Right ventricle myocardium inferior (tissue), 1 donor: Measurements from ENCODE around the gene C14orf132. TPM values are rescaled to one million over a fixed set of nuclear protein-coding genes. Genes with fewer than 3 reads are reported as not detected.

Experiments
- ATAC-seq: fragments of 200-7000 bp; cut with Tn5 transposase; one replicate; pipeline ENCODE4 v1.9.1; 2020; ENCODE audit warnings: mild to moderate bottlenecking, moderate library complexity
- DNase-seq: peaks from one replicate; pipeline ENCODE4 v3.0.0; 2021; ENCODE audit errors: missing footprints
- intact Hi-C: fragments of 100-400 bp; cut with DNase I; formaldehyde crosslinking; loops from one replicate; pipeline ENCODE4 v1.11.0; 2022
- total RNA-seq: library from RNA; stranded (reverse); fragmentation: NEBNext Ultra II Directional; extraction: Animal tissue kit (Norgen Biotek cat#: 25700); gene quantifications from one replicate; pipeline ENCODE4 v1.2.1, GENCODE V29; 2021
- donor health status: DM: no; HTN: yes; CAD: no; lungs with severe emphysema.

Gene C14orf132
- total RNA-seq, 1 donor from 2014 or later = 1.5 TPM

GRCh38 chr14:96091941-96092411, 52.8 kb downstream of the C14orf132 start:
- DNase-seq = no peak
- intact Hi-C loops = no loop called here
- ATAC-seq = no peak

- intact Hi-C loops = no loop called here
- DNase-seq (no peak), ATAC-seq (no peak)
Measured at GRCh38 chr14:96092936-96093335, 53.8 kb downstream of the C14orf132 start.

- intact Hi-C loops = no loop called here
- DNase-seq (no peak), ATAC-seq (no peak)
Measured at GRCh38 chr14:96094211-96094610, 55.0 kb downstream of the C14orf132 start.

GRCh38 chr14:96094656-96095055, 55.5 kb downstream of the C14orf132 start:
- ATAC-seq = no peak
- DNase-seq = no peak
- intact Hi-C loops = no loop called here

- no peak for DNase-seq
- ATAC-seq = no peak
- intact Hi-C loops = no loop called here
Measured at GRCh38 chr14:96095058-96095457, 55.9 kb downstream of the C14orf132 start.

- ATAC-seq = no peak
- intact Hi-C loops = no loop called here
Measured at GRCh38 chr14:96095581-96096476, 56.7 kb downstream of the C14orf132 start.

GRCh38 chr14:96096639-96097610, 57.8 kb downstream of the C14orf132 start:
- intact Hi-C loops = no loop called here
- no peak for ATAC-seq
- no peak for DNase-seq

More at GRCh38 chr14:96095581-96096476, 56.7 kb downstream of the C14orf132 start:
- no peak for DNase-seq

- intact Hi-C loops = no loop called here
- no peak for DNase-seq
- no peak for ATAC-seq
Measured at GRCh38 chr14:96097752-96098151, 58.6 kb downstream of the C14orf132 start.

- intact Hi-C loops = no loop called here
- ATAC-seq (no peak), DNase-seq (no peak)
Measured at GRCh38 chr14:96098309-96098998, 59.3 kb downstream of the C14orf132 start.

- ATAC-seq (no peak), DNase-seq (no peak)
- intact Hi-C loops = no loop called here
Measured at GRCh38 chr14:96098999-96099335, 59.8 kb downstream of the C14orf132 start.

GRCh38 chr14:96100161-96101064, 61.3 kb downstream of the C14orf132 start:
- intact Hi-C loops = loop anchor here (1.0 to 2.0 kb wide), 2 partner anchors 175 to 322 kb away; no protein-coding TSS in a partner anchor
- ATAC-seq = no peak
- DNase-seq = no peak

- intact Hi-C loops = no loop called here
- ATAC-seq (no peak), DNase-seq (no peak)
Measured at GRCh38 chr14:96102081-96102856, 63.1 kb downstream of the C14orf132 start.

GRCh38 chr14:96103075-96103474, 63.9 kb downstream of the C14orf132 start:
- intact Hi-C loops = no loop called here
- no peak for DNase-seq
- no peak for ATAC-seq

- ATAC-seq = no peak
- no peak for DNase-seq
- intact Hi-C loops = no loop called here
Measured at GRCh38 chr14:96103560-96104460, 64.6 kb downstream of the C14orf132 start.

GRCh38 chr14:96104469-96105057, 65.4 kb downstream of the C14orf132 start:
- intact Hi-C loops = no loop called here
- ATAC-seq (peak; percentile 87), DNase-seq (peak; percentile 86)
